Left ventricle myocardium inferior (tissue), 1 donor: Measurements from ENCODE around the gene TTC39C. TPM values are rescaled to one million over a fixed set of nuclear protein-coding genes. Genes with fewer than 3 reads are reported as not detected.

ENCODE experiments used
- DNase-seq: peaks from one replicate; pipeline ENCODE4 v3.0.0-alpha.2; 2020
- H3K27ac ChIP-seq: fragments of 200-600 bp; replicated peaks from 2 replicates; pipeline ENCODE4 v1.8.0; 2021
- H3K27me3 ChIP-seq: fragments of 200-600 bp; 2 replicates; pipeline ENCODE4 v1.8.0; 2021; ENCODE audit warnings: low read depth
- H3K36me3 ChIP-seq: fragments of 200-600 bp; 2 replicates; pipeline ENCODE4 v1.8.0; 2021
- H3K4me1 ChIP-seq: fragments of 200-600 bp; 2 replicates; pipeline ENCODE4 v1.8.0; 2021
- H3K4me3 ChIP-seq: fragments of 200-600 bp; 2 replicates; pipeline ENCODE4 v1.8.0; 2021; ENCODE audit warnings: mild to moderate bottlenecking, moderate library complexity
- H3K9me3 ChIP-seq: fragments of 200-600 bp; replicated peaks from 2 replicates; pipeline ENCODE4 v1.8.0; 2021
- intact Hi-C: fragments of 100-400 bp; cut with micrococcal nuclease; formaldehyde crosslinking; loops from one replicate; pipeline ENCODE4 v1.11.0; 2022
- total RNA-seq: library from RNA; stranded (reverse); fragmentation: NEBNext Ultra II Directional; extraction: Animal tissue kit (Norgen Biotek cat#: 25700); gene quantifications from one replicate; pipeline ENCODE4 v1.2.1, GENCODE V29; 2021
- TF ChIP-seq, protein P1 (sequence below): fragments of 200-600 bp; IDR thresholded peaks from 2 replicates; pipeline ENCODE4 v1.8.0; 2021; ENCODE audit warnings: antibody characterized with exemption, mild to moderate bottlenecking, borderline replicate concordance
- donor health status: DM: no; HTN: yes; CAD: no; lungs with severe emphysema.

TTC39C gene
- total RNA-seq, 1 donor from 2014 or later = 4.6 TPM

DNA sequence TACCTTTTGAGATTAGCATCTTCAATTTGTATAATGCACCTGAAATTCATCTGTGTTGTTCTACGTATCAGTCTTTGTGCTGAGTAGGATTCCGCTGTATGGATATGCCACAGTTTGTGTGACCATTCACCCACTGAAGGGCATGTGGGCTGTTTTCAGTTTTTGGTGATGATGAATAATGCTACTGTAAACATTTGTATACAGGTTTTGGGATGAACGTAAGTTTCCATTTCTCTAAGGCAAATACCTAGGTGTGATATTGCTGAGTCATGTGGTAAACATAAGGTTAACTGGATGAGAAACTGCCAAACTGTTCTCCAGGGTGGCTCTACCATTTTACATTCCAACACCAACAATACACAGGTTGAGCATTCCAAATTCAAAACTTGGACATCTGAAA is 159.4 kb downstream of the TTC39C start:
- H3K9me3 ChIP-seq = no peaks in the 10 kb centered on the region
- DNase-seq = no peak
- H3K27me3 ChIP-seq = no peaks in the 10 kb centered on the region
- no peak overlapping the region for H3K27ac ChIP-seq
- peaks cover 12% of the 10 kb centered on the region for H3K4me1 ChIP-seq
- intact Hi-C loops = no loop called here
- TF ChIP-seq, protein P1, sequence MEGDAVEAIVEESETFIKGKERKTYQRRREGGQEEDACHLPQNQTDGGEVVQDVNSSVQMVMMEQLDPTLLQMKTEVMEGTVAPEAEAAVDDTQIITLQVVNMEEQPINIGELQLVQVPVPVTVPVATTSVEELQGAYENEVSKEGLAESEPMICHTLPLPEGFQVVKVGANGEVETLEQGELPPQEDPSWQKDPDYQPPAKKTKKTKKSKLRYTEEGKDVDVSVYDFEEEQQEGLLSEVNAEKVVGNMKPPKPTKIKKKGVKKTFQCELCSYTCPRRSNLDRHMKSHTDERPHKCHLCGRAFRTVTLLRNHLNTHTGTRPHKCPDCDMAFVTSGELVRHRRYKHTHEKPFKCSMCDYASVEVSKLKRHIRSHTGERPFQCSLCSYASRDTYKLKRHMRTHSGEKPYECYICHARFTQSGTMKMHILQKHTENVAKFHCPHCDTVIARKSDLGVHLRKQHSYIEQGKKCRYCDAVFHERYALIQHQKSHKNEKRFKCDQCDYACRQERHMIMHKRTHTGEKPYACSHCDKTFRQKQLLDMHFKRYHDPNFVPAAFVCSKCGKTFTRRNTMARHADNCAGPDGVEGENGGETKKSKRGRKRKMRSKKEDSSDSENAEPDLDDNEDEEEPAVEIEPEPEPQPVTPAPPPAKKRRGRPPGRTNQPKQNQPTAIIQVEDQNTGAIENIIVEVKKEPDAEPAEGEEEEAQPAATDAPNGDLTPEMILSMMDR = no peak
- H3K36me3 ChIP-seq = peaks cover 49% of the 10 kb centered on the region
- H3K4me3 ChIP-seq = no peak overlapping the region

DNA sequence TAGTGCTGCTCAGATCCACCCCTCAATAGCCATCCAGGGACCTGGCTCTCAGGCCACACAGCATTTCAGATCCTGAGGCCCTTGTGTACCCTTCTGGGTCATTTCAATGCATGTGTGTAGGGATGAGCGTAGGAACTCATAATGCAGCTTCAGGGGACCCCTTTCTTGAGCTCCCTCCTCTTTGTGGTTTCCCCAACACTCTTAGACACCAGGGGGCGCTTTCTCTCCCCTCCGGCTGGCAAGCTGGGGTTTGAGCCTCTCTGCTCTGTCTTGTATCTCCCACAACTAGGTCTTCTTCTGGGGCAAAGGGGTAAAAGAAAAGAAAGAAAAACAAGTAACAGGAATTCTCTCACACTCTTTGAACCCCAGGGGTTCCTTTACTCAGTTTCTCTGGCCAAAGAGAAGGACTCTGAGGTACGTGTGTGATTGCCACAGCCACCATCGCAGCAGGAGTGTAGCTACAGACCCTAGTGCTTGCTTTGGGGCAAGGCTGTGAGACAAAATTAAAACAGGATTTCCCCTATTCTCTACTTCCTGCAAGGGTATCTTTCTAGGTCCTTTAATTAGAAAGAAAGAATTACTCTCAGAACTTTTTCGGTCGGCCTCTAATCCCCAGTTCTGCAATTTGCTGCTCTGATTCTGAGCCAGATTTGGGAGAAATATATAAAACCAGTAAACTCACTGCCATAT is 162.3 kb downstream of the TTC39C start:
- Histone ChIP-seq H3K4me1 (peaks cover 12% of the 10 kb centered on the region), H3K27me3 (no peaks in the 10 kb centered on the region), H3K9me3 (no peaks in the 10 kb centered on the region), H3K4me3 (no peak overlapping the region), H3K36me3 (peaks cover 47% of the 10 kb centered on the region), H3K27ac (no peak overlapping the region)
- TF ChIP-seq, protein P1 = peak; percentile 87
- intact Hi-C loops = no loop called here
- DNase-seq = peak; percentile 42

DNA sequence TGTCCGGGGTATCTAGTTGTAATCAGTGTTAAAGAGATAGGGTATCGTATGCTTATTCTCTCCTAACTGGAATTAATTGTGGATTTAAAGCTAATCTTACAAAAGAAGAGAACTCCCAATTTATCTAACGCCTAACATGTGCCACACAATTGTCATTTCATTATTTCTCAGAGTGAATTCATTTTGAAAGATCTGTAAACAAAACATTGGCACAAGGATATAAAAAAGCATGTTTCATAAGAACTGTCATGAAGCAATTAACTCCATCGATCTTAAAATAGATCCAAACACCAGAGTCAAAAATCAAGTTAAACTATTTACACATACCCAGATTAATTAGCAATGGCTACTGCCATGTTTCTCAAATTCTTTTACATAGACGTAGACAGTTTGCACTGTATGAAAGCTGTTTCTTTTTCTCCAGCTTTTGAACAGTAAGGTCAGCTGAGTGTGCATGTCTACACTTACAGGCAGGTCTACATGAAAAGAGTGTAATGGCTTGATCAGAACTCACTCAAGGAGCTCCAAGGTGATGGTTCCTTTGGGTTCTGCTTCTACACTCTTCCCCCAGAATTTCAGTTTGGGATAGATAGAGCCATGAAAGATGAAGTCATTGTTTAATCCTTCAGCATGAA is 163.1 kb downstream of the TTC39C start:
- intact Hi-C loops = no loop called here
- H3K27me3 ChIP-seq = no peaks in the 10 kb centered on the region
- no peak for DNase-seq
- H3K36me3 ChIP-seq = peaks cover 47% of the 10 kb centered on the region
- H3K9me3 ChIP-seq = no peaks in the 10 kb centered on the region
- no peak overlapping the region for H3K4me3 ChIP-seq
- H3K4me1 ChIP-seq = peaks cover 12% of the 10 kb centered on the region
- H3K27ac ChIP-seq = no peak overlapping the region
- TF ChIP-seq, protein P1 = no peak

DNA sequence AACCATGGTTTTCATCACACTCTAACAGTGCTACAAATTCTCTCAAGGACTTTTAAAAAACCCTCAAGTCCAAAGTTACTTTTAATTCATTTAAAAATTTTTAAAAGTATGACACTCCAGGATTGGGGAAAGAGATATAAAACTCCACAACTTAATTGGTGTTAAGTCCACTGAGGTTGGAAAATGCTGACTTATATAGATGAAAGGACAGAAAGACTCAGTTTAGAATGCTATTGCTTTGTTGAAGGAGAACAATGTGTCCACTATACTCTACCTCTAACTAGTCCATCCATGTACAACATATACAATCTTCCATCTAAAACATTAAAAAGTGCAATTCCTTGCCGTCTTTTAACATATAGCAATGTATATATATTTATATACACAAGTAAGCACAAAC is 165.5 kb downstream of the TTC39C start:
- no peaks in the 10 kb centered on the region for H3K9me3 ChIP-seq
- DNase-seq = no peak
- no peak overlapping the region for H3K27ac ChIP-seq
- no peaks in the 10 kb centered on the region for H3K27me3 ChIP-seq
- TF ChIP-seq, protein P1 = no peak
- intact Hi-C loops = no loop called here
- H3K36me3 ChIP-seq = peaks cover 34% of the 10 kb centered on the region
- peaks cover 12% of the 10 kb centered on the region for H3K4me1 ChIP-seq
- H3K4me3 ChIP-seq = no peak overlapping the region

DNA sequence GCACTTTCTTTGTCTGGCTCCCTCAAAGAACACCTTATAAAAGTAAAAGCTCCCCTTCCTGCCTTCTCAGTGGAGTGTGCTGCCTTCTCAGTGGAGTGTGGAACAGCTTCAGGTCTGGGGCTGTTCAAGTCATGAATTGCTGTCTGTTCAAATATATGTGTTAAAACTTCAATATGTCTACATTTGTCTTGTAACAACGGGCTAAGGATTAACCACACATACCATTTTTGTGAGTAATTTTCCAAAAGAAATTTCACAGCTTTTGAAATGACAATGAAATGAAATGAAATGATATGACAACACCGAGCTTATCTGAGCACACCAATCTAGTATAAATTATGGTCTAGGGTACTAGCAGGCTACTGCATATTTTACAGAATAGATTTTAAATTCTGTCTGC is 167.3 kb downstream of the TTC39C start:
- H3K4me1 ChIP-seq = peaks cover 9% of the 10 kb centered on the region
- no peaks in the 10 kb centered on the region for H3K9me3 ChIP-seq
- TF ChIP-seq, protein P1 = no peak
- no peak overlapping the region for H3K27ac ChIP-seq
- H3K27me3 ChIP-seq = no peaks in the 10 kb centered on the region
- DNase-seq = no peak
- H3K36me3 ChIP-seq = peaks cover 36% of the 10 kb centered on the region
- intact Hi-C loops = no loop called here
- no peak overlapping the region for H3K4me3 ChIP-seq

Other genes with a start within 250 kb of the TTC39C start
- not detected for gene CABYR, start 124.3 kb downstream of the TTC39C start, total RNA-seq